GM19023 (cell line): Measurements from ENCODE around the gene NPBWR2.

ENCODE experiments used
- ATAC-seq: cut with Tn5 transposase; IDR thresholded peaks from one replicate; pipeline ENCODE4 v1.9.1; 2021; ENCODE audit warnings: mild to moderate bottlenecking, moderate library complexity; ENCODE audit not compliant: unreplicated experiment

The NPBWR2 gene

GRCh38 chr20:64062596-64063388 is 44.6 kb downstream of the NPBWR2 start, which contains the start of gene TCEA2:
Gene TCEA2, plus strand, starts transcription at chr20:64063198. Its CDS starts 115 bp downstream, at chr20:64063313.
- peak; percentile 80 for ATAC-seq

GRCh38 chr20:64062276-64062595 is 45.1 kb downstream of the NPBWR2 start:
- ATAC-seq = no peak

GRCh38 chr20:64058536-64058935 is 48.8 kb downstream of the NPBWR2 start:
- ATAC-seq = no peak

- peak; percentile 62 for ATAC-seq
Measured at GRCh38 chr20:64057628-64058498, 49.5 kb downstream of the NPBWR2 start.

- peak; percentile 23 for ATAC-seq
Measured at GRCh38 chr20:64056889-64057627, 50.3 kb downstream of the NPBWR2 start.

- ATAC-seq = no peak
Measured at GRCh38 chr20:64056639-64056888, 50.8 kb downstream of the NPBWR2 start.

GRCh38 chr20:64055893-64056638 is 51.3 kb downstream of the NPBWR2 start:
- ATAC-seq = no peak

- no peak for ATAC-seq
Measured at GRCh38 chr20:64055396-64055892, 51.9 kb downstream of the NPBWR2 start.

GRCh38 chr20:64053841-64054661 is 53.3 kb downstream of the NPBWR2 start:
- no peak for ATAC-seq
